ENCODE data around the gene TSHZ2.
"Not testable (repeated sequence)": the region's sequence is repeated elsewhere in the genome, so short reads cannot be mapped to it uniquely, and the experiment has no call there.

The TSHZ2 gene

GRCh38 chr20:53089851-53090250, 117.7 kb downstream of the TSHZ2 start:
- DNase-seq: not testable (repeated sequence)

- DNase-seq: no peak
These were observed 119.6 kb downstream of the TSHZ2 start for GRCh38 chr20:53091789-53092188.

- DNase-seq: no peak
These were observed 120.7 kb downstream of the TSHZ2 start for GRCh38 chr20:53092772-53093300.

GRCh38 chr20:53097371-53097770, 125.2 kb downstream of the TSHZ2 start:
- DNase-seq: no peak

GRCh38 chr20:53097791-53098190, 125.6 kb downstream of the TSHZ2 start:
- DNase-seq: no peak

- DNase-seq: no peak
These were observed 126.5 kb downstream of the TSHZ2 start for GRCh38 chr20:53098621-53099020.

- DNase-seq: no peak
These were observed 127.7 kb downstream of the TSHZ2 start for GRCh38 chr20:53099856-53100255.

- DNase-seq: no peak
These were observed 128.3 kb downstream of the TSHZ2 start for GRCh38 chr20:53100476-53100911.

GRCh38 chr20:53101992-53102760, 130.0 kb downstream of the TSHZ2 start:
- DNase-seq: no peak

- DNase-seq: no peak
These were observed 131.0 kb downstream of the TSHZ2 start for GRCh38 chr20:53103124-53103523.

GRCh38 chr20:53104884-53105283, 132.7 kb downstream of the TSHZ2 start:
- no peak for DNase-seq

- DNase-seq: no peak
These were observed 144.6 kb downstream of the TSHZ2 start for GRCh38 chr20:53116733-53117132.

- no peak for DNase-seq
These were observed 150.7 kb downstream of the TSHZ2 start for GRCh38 chr20:53122853-53123252.

GRCh38 chr20:53124075-53124551, 152.0 kb downstream of the TSHZ2 start:
- no peak for DNase-seq

GRCh38 chr20:53124803-53125202, 152.6 kb downstream of the TSHZ2 start:
- DNase-seq: no peak

- DNase-seq: no peak
These were observed 154.0 kb downstream of the TSHZ2 start for GRCh38 chr20:53126185-53126584.

- no peak for DNase-seq
These were observed 154.9 kb downstream of the TSHZ2 start for GRCh38 chr20:53127027-53127426.

GRCh38 chr20:53128004-53128403, 155.8 kb downstream of the TSHZ2 start:
- DNase-seq: no peak

- no peak for DNase-seq
These were observed 157.4 kb downstream of the TSHZ2 start for GRCh38 chr20:53129563-53129962.

GRCh38 chr20:53130795-53131194, 158.6 kb downstream of the TSHZ2 start:
- DNase-seq: no peak

GRCh38 chr20:53133125-53133524, 161.0 kb downstream of the TSHZ2 start:
- no peak for DNase-seq

GRCh38 chr20:53133628-53134027, 161.5 kb downstream of the TSHZ2 start:
- DNase-seq: no peak

- DNase-seq: no peak
These were observed 164.3 kb downstream of the TSHZ2 start for GRCh38 chr20:53136473-53136872.

GRCh38 chr20:53138454-53139262, 166.5 kb downstream of the TSHZ2 start:
- no peak for DNase-seq
